Left renal cortex interstitium (tissue), 4 donors: Measurements from ENCODE around the gene FAM124A. TPM values are rescaled to one million over a fixed set of nuclear protein-coding genes. Genes with fewer than 3 reads are reported as not detected.

Experiments used
- DNase-seq, 4 donors: peaks; one replicate each; pipeline ENCODE4 v3.0.0-alpha.2; 2013; ENCODE audit warnings: low read depth in 4 of 4, low spot score in 2 of 4, missing footprints in 1 of 4
- polyA plus RNA-seq, 4 donors: library from polyadenylated mRNA; unstranded; fragments of 120-200 nt; gene quantifications; one replicate each; pipeline ENCODE4 v1.2.1, GENCODE V29; 2013; ENCODE audit not compliant: insufficient read length in 4 of 4

Gene FAM124A
- polyA plus RNA-seq, 4 donors = 4.2 to 5.3 (median 4.6) TPM

GRCh38 chr13:51330791-51331190 lies 108.6 kb downstream of the FAM124A start:
- no peak for DNase-seq

GRCh38 chr13:51331354-51331861 lies 109.2 kb downstream of the FAM124A start:
- no peak for DNase-seq

- DNase-seq = no peak
These were observed 110.6 kb downstream of the FAM124A start for GRCh38 chr13:51332566-51333361.

GRCh38 chr13:51333421-51333820 lies 111.2 kb downstream of the FAM124A start:
- no peak for DNase-seq

- DNase-seq = no peak
These were observed 111.6 kb downstream of the FAM124A start for GRCh38 chr13:51333826-51334225.

Other genes starting within 250 kb of the FAM124A start
- gene C13orf42, start 111.1 kb upstream of the FAM124A start, polyA plus RNA-seq = under 1 TPM; 0.13 to 0.70 (median 0.47) TPM
- gene SERPINE3, start 117.3 kb downstream of the FAM124A start, polyA plus RNA-seq = 1 to 10 TPM in 2 of 4 donors, under 1 TPM in 2; 0.10 to 1.3 (median 0.68) TPM
- 10 to 100 TPM; 33.7 to 38.2 (median 36.5) TPM for gene INTS6, start 230.6 kb downstream of the FAM124A start, polyA plus RNA-seq